T-helper 2 cell treated with Interferon-gamma antibody and Interleukin-4, amounts not matched to agents 5 μg/mL and 100 μg/mL, for 36 hours (primary cell): ENCODE measurements around the gene PRL.

ENCODE experiments used
- DNase-seq: peaks from one replicate; pipeline ENCODE4 v3.0.0; 2021; ENCODE audit warnings: low spot score
- H3K27ac Mint-ChIP-seq: one replicate; pipeline ENCODE4 v1.8.0; 2021; ENCODE audit warnings: mild to moderate bottlenecking, mixed read lengths
- H3K27me3 Mint-ChIP-seq: one replicate; pipeline ENCODE4 v1.8.0; 2021; ENCODE audit warnings: low read depth, mixed read lengths
- H3K36me3 Mint-ChIP-seq: one replicate; pipeline ENCODE4 v1.8.0; 2021; ENCODE audit warnings: low read depth, mixed read lengths
- H3K4me1 Mint-ChIP-seq: one replicate; pipeline ENCODE4 v1.8.0; 2021; ENCODE audit warnings: low read depth, mixed read lengths
- H3K4me3 Mint-ChIP-seq: one replicate; pipeline ENCODE4 v1.8.0; 2022; ENCODE audit warnings: mild to moderate bottlenecking, moderate library complexity, mixed read lengths
- H3K9me3 Mint-ChIP-seq: one replicate; pipeline ENCODE4 v1.8.0; 2021; ENCODE audit warnings: mixed read lengths

PRL gene

GRCh38 chr6:22271081-22271480 is 25.8 kb downstream of the PRL start:
- H3K9me3 Mint-ChIP-seq: peaks cover 10% of the 10 kb centered on the region
- H3K27ac Mint-ChIP-seq: no peak overlapping the region
- no peak overlapping the region for H3K4me3 Mint-ChIP-seq
- H3K27me3 Mint-ChIP-seq: peaks cover 2% of the 10 kb centered on the region
- DNase-seq: no peak
- H3K36me3 Mint-ChIP-seq: no peaks in the 10 kb centered on the region
- no peaks in the 10 kb centered on the region for H3K4me1 Mint-ChIP-seq

- H3K4me1 Mint-ChIP-seq: no peaks in the 10 kb centered on the region
- peaks cover 2% of the 10 kb centered on the region for H3K27me3 Mint-ChIP-seq
- no peak for DNase-seq
- no peaks in the 10 kb centered on the region for H3K9me3 Mint-ChIP-seq
- no peak overlapping the region for H3K27ac Mint-ChIP-seq
- H3K4me3 Mint-ChIP-seq: no peak overlapping the region
- no peaks in the 10 kb centered on the region for H3K36me3 Mint-ChIP-seq
These were observed 33.1 kb downstream of the PRL start for GRCh38 chr6:22263748-22264147.

- Mint-ChIP-seq H3K27ac (no peak overlapping the region), H3K27me3 (no peaks in the 10 kb centered on the region), H3K4me1 (no peaks in the 10 kb centered on the region), H3K9me3 (no peaks in the 10 kb centered on the region), H3K36me3 (no peaks in the 10 kb centered on the region), H3K4me3 (no peak overlapping the region)
- no peak for DNase-seq
These were observed 42.0 kb downstream of the PRL start for GRCh38 chr6:22254886-22255285.

GRCh38 chr6:22253955-22254655 is 42.7 kb downstream of the PRL start:
- no peak for DNase-seq
- H3K36me3 Mint-ChIP-seq: no peaks in the 10 kb centered on the region
- no peak overlapping the region for H3K4me3 Mint-ChIP-seq
- H3K27ac Mint-ChIP-seq: no peak overlapping the region
- no peaks in the 10 kb centered on the region for H3K4me1 Mint-ChIP-seq
- no peaks in the 10 kb centered on the region for H3K27me3 Mint-ChIP-seq
- H3K9me3 Mint-ChIP-seq: peaks cover under 1% of the 10 kb centered on the region

GRCh38 chr6:22251348-22251747 is 45.5 kb downstream of the PRL start:
- Mint-ChIP-seq H3K9me3 (peaks cover 5% of the 10 kb centered on the region), H3K27ac (no peak overlapping the region), H3K36me3 (no peaks in the 10 kb centered on the region), H3K4me3 (no peak overlapping the region), H3K27me3 (no peaks in the 10 kb centered on the region), H3K4me1 (no peaks in the 10 kb centered on the region)
- no peak for DNase-seq

GRCh38 chr6:22250486-22250885 is 46.4 kb downstream of the PRL start:
- DNase-seq: no peak
- Mint-ChIP-seq H3K36me3 (no peaks in the 10 kb centered on the region), H3K27ac (no peak overlapping the region), H3K4me3 (no peak overlapping the region), H3K9me3 (peaks cover 5% of the 10 kb centered on the region), H3K27me3 (no peaks in the 10 kb centered on the region), H3K4me1 (no peaks in the 10 kb centered on the region)

GRCh38 chr6:22249711-22250350 is 47.0 kb downstream of the PRL start:
- no peak overlapping the region for H3K27ac Mint-ChIP-seq
- no peak overlapping the region for H3K4me3 Mint-ChIP-seq
- no peaks in the 10 kb centered on the region for H3K4me1 Mint-ChIP-seq
- no peaks in the 10 kb centered on the region for H3K27me3 Mint-ChIP-seq
- H3K9me3 Mint-ChIP-seq: peaks cover 5% of the 10 kb centered on the region
- H3K36me3 Mint-ChIP-seq: no peaks in the 10 kb centered on the region
- DNase-seq: no peak

- Mint-ChIP-seq H3K4me3 (no peak overlapping the region), H3K9me3 (peaks cover 5% of the 10 kb centered on the region), H3K4me1 (no peaks in the 10 kb centered on the region), H3K36me3 (no peaks in the 10 kb centered on the region), H3K27me3 (no peaks in the 10 kb centered on the region), H3K27ac (no peak overlapping the region)
- no peak for DNase-seq
These were observed 48.1 kb downstream of the PRL start for GRCh38 chr6:22248513-22249308.

GRCh38 chr6:22247916-22248482 is 48.8 kb downstream of the PRL start:
- Mint-ChIP-seq H3K4me1 (no peaks in the 10 kb centered on the region), H3K9me3 (peaks cover 11% of the 10 kb centered on the region), H3K27me3 (no peaks in the 10 kb centered on the region), H3K36me3 (no peaks in the 10 kb centered on the region), H3K27ac (no peak overlapping the region), H3K4me3 (no peak overlapping the region)
- DNase-seq: no peak

GRCh38 chr6:22240025-22240424 is 56.8 kb downstream of the PRL start:
- Mint-ChIP-seq H3K27me3 (no peaks in the 10 kb centered on the region), H3K27ac (no peak overlapping the region), H3K4me3 (no peak overlapping the region), H3K4me1 (no peaks in the 10 kb centered on the region), H3K36me3 (no peaks in the 10 kb centered on the region), H3K9me3 (peaks cover 11% of the 10 kb centered on the region)
- DNase-seq: no peak

GRCh38 chr6:22239261-22239921 is 57.4 kb downstream of the PRL start:
- Mint-ChIP-seq H3K4me3 (no peak overlapping the region), H3K27ac (no peak overlapping the region), H3K27me3 (no peaks in the 10 kb centered on the region), H3K36me3 (no peaks in the 10 kb centered on the region), H3K9me3 (peaks cover 11% of the 10 kb centered on the region), H3K4me1 (no peaks in the 10 kb centered on the region)
- no peak for DNase-seq

- Mint-ChIP-seq H3K27ac (no peak overlapping the region), H3K4me1 (no peaks in the 10 kb centered on the region), H3K9me3 (peaks cover 11% of the 10 kb centered on the region), H3K4me3 (no peak overlapping the region), H3K27me3 (no peaks in the 10 kb centered on the region), H3K36me3 (no peaks in the 10 kb centered on the region)
- no peak for DNase-seq
These were observed 58.0 kb downstream of the PRL start for GRCh38 chr6:22238861-22239260.

- no peak for DNase-seq
- no peak overlapping the region for H3K4me3 Mint-ChIP-seq
- no peaks in the 10 kb centered on the region for H3K4me1 Mint-ChIP-seq
- no peaks in the 10 kb centered on the region for H3K27me3 Mint-ChIP-seq
- H3K9me3 Mint-ChIP-seq: peaks cover under 1% of the 10 kb centered on the region
- no peak overlapping the region for H3K27ac Mint-ChIP-seq
- H3K36me3 Mint-ChIP-seq: no peaks in the 10 kb centered on the region
These were observed 59.3 kb downstream of the PRL start for GRCh38 chr6:22237526-22237925.
